Activated CD4-positive, alpha-beta T cell treated with anti-CD3 and anti-CD28 coated beads, Interleukin-2, amount 50 U/mL, for 48 hours (primary cell): Measurements from ENCODE around the gene SAMMSON.

ENCODE experiments used
- DNase-seq, 2 experiments: peaks; one replicate each; pipeline ENCODE4 v3.0.0-alpha.2; 2020

SAMMSON gene

DNA sequence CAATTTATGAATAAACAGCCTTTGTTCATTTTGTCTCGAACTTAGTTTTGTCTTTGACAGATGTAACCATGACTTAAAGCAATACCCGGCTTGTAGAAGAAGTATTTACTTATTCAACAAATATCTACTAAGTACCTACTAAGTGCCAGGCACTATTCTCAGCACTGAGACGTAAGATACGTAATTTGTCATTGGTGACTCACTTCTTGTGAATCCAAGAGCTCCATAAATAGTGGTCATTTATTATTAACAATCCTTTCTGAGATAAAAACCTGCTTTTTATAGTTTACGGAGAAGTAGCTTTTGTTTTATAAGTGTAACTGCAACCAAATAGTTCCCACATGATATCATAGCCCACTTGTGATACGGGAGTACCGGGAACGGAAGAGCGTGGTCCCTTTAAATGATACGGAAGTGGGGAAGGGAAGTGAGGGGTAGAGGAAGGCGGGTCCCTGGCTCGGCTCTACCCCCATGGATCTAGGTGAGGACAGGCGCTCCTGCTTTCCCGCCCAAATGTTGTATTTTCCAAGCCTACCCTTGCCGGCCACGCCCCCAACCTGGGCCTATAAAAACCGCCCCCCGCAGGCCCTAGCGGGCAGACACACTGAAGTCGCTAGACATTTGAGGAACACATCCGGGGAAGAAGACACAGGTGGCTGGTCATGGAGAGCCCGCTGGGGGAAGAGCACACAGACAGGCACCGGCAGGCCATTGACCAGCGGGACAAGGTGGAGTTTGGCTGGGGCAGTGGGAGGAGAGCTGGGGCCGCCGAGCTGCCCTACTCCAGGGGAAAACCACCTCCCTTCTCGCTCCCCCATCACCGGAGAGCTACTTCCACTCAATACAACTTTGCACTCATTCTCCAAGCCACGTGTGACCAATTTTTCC is at the start of gene SAMMSON:
Gene SAMMSON, plus strand, starts transcription at position 594 of the 888 bp plus-strand sequence.
- DNase-seq = no peak

DNA sequence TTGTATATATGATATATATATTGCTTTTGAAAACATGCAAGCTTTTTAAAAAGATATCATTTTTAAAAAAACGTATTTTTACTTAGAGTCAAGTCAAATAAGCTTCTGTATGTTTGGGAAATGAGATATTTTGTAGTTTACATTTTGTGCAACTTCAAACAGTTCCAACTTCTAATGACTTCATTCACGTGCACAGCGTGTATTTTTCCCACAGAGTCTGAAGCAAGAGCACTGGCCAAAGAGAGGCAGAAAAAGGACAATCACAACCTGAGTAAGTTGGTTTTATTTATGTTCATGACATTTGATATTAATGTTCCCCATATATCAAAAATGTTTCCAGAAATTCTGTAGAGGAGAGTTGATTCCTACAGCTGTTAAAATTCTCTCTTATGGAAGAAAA is 47.9 kb upstream of the SAMMSON start:
- DNase-seq = no peak

DNA sequence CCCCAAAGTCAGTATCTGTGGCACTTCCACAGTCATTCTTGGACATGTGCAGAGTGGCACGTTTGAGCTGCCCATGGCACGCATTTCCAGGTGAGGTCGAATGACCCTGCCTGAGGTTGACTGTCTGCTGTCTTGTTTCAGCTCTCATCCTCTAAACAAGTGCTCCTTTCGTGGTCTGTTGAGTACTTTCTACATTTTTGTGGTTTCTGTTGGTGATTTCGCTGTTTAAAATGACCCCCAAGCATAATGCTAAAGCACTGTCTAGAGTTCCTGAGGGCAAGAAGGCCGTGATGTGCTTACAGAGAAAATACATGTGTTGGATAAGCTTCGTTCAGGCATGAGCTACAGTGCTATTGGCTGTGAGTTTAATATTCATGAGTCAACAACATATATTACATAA is 40.0 kb upstream of the SAMMSON start:
- no peak for DNase-seq

DNA sequence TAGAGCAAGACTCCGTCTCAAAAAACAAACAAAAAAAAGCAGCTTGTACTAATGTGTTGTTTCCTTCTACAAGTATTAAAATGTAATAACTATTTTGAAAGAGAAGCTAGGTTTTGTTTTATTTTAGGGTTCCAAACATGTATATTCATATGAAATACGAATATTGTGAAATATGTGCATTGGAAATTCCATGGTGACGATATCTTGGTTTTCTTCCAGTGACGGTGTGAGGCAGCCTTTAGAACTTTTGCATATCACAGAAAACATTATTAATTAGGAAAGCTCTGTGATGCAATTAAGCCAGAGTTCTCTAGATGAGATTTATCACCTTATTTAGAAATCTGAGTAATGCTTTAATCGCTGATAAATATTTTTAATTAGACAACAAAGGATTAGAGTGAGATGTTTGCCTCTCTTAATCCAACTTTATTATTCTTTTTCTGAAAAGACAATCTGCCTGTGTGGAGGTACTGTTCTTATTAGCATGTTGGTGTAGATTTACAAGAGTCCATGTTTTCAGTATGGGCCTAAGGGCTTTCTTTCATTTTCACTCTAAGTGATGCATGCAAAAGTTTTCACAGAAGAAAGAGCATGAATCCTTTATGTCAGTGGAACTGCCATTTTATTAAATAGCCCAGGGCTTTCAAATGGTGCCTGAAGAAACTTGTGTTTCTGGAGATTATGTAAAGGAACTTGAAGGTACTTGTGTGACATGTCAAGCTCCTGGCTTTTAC is 37.7 kb upstream of the SAMMSON start:
- no peak for DNase-seq

DNA sequence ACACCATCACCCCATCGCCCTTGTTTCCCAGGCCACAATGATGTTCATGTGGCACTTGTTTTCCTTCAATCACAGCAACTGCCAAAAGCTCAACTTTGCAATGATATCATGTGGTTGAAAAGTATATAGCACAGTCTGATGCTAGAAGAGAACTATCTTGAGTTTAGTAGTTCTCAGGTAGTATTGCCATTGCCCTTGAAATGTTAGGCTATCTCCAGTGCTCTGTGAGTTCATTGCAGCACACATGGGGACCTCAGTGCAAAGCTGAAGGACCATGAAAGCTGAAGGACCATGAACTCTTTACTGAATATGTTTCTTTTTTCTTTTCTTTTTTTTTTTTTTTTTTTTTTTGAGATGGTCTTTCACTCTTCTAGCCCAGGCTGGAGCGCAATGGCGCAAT is 35.9 kb upstream of the SAMMSON start:
- DNase-seq = no peak

DNA sequence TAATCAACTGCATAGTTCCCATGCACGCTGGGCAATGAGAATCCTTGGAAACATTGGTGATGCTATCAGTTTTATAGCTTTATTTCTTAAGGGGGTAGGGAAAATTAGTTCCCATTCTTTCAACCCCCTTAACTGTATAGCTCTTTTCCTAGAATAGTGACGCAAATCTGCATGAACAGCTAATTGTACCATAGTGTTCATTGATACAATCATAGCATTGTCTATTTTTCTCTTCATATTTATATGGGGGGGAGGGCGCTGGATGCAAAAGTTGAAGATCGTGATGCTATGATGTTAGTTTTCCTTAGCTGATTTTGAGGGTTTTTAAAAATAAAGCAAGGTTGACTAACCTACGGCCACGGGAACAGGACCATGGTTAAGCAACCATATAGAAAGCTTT is 32.4 kb upstream of the SAMMSON start:
- no peak for DNase-seq

DNA sequence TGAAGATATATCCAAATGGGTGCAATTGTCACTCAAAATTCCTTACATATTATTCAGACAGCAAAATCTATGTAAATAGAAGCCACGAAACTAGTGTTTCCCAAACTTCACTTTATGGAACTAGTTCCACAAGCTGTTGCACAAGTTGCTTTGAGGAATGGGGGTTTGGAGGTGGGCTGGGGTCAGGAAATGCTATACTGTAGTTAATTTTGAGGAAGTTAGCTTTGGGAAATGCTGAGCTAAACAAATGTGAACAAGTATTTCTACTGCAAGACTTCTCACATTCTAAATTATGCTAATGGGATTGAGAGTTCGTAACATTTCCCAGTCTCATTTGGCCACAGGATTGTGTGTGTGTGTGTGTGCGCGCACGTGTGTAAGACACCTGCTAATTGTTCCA is 28.7 kb upstream of the SAMMSON start:
- DNase-seq = no peak

DNA sequence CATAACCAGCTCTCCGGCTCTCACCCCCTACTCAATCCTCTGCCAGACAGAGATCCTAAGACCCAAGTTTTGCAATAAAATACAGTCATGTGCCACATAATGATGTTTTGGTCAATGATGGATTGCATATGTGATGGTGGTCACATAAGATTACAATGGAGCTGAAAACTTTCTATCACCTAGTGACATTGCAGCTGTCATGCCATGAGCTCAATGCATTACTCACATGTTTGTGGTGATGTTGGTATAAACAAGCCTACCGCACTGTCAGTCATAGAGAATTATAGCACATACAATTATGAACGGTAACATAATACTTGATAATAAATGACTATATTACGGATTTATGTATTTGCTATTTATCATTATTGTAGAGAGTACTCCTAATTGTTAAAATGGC is 26.9 kb upstream of the SAMMSON start:
- no peak for DNase-seq

DNA sequence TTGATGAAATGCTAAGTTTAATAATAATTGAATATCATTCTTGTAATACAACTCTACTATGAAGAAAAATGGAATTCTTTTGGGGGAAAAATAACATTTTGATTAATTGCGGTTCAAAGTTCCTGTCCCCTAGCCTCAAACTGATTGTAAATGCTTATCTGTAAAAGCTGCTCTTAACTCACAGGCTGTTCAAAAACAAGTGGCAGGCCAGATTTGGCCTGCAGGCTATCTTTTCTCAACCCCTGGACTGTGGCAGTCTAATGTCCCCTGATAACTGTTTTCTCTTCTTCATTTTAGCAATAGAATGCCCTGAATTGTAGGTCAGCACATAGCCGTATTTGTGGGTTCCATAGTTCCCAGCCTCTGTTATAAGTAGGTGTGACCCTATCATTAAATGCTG is 23.5 kb upstream of the SAMMSON start:
- DNase-seq = no peak

DNA sequence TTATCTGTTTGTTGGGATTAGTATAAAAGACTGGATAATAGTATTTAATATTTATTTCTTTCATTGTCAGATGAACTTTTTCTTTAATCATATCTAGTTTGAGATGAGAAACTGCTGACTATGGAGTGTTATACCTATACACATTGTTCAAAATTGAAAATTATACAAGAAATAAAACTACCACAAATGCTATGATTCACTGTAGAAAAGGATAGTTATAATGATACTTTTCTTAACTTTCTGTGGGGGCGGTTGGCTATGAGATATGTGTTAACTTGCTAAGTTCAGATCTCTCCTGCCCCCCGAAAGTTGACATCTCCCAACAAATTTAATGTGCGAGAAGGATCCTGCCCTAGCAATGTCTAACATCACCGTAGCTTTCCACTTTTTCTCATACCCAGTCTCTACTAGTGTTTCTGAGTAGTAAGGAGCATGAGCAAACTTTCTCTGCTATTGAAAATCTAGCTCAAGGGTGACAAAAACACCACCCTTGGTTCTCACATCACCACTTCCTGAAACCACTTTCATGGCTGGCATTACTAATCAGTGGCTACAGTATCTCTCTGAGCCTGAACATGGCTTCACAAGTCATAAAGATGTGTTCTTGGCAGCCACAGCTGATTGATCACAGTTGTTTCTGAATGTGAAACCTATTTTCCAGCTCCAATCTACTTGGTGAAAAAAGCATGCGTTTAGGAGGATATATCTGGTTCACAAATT is 15.8 kb upstream of the SAMMSON start:
- DNase-seq = no peak

DNA sequence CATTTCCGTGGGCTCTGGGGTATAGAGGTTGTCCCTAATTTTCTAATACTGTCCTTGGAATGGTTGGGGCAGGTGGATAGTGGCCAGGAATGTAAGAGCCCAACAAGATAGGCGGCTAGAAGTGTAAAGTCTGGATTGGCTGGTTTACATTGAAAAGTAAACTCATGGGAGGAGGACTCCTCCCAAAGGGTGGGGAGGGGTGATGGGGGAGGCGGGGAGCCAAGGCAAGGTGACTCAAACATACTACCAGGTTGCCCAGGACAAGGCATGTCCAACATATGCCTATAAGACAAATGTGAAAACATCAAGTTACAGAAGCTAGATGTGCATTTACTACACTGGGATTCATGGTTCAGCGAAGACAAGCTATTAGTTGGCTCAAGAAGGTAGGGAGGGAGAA is 14.3 kb upstream of the SAMMSON start:
- DNase-seq = no peak

DNA sequence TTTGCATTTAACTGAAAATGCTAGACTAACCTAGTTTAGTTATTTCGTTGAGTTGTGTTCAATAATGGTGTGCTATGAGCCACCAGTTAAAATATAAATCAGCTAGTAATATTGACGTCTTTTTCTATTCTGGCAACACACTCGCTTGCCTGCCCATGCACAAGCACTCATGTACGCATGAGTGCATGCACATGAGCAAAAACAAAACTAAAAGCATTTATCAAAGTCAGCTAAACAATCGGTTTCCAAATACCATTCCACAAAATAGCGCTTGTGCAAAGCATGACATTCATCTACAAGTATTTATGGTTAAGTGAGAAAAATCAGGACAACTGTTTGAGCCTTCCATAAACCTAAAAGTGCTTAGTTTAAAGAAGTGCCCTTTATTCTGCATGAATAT is 13.1 kb upstream of the SAMMSON start:
- no peak for DNase-seq

DNA sequence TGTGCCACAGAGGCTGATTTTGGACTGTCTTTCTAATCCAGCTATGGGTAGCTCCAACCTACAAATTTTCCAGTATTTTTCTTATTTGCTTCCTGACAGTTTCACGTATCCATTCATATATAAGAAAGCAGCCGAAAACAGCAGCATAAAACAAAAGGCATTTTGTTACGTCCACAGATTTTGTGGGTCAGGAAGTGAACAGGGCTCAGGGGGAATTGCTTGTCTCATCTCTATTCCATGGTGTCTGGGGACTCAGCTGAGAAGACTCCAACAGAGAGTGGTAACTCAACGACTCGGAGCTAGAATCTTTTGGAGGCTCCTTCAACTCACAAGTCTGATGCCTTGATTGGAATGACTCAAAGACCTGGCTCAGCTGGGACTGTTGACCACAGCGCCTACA is 11.7 kb upstream of the SAMMSON start:
- no peak for DNase-seq

DNA sequence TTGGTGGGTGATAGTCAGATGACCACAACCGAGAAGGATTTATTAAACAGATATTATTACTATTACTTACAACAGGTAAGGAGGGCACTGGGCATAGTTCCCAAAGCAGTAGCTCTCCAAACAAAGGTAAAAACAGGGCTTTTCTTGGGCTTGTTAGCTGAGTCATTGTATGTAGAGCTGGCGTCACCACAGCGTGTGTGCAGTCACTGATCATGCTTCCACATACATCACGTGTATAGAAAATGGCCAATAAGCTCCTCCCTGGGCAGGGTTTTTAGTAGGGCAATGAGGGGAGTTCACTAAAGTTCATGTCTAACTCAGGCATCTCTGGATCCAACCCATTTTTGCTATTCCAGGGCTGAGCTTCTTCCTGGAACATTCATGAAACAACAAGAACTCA is 5.8 kb upstream of the SAMMSON start:
- DNase-seq = no peak

DNA sequence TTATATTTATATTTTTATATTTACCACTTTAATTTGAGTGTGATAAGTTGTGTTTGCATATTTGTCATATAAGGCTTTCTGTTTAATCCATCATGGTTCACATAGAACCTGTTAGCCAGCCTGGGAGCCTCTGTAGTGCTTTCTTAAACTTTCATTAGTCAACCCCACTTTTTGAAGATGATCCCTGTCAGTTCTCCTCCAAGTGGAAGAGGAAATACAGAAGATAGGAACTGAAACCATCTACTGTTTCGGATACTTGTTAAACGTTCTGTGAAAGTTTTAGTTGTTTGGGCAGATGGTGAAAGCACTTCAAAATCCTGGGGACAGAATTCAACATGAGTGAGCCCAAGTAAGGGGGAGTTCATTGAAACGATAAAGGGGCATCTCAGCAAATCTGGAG is 4.6 kb upstream of the SAMMSON start:
- no peak for DNase-seq

DNA sequence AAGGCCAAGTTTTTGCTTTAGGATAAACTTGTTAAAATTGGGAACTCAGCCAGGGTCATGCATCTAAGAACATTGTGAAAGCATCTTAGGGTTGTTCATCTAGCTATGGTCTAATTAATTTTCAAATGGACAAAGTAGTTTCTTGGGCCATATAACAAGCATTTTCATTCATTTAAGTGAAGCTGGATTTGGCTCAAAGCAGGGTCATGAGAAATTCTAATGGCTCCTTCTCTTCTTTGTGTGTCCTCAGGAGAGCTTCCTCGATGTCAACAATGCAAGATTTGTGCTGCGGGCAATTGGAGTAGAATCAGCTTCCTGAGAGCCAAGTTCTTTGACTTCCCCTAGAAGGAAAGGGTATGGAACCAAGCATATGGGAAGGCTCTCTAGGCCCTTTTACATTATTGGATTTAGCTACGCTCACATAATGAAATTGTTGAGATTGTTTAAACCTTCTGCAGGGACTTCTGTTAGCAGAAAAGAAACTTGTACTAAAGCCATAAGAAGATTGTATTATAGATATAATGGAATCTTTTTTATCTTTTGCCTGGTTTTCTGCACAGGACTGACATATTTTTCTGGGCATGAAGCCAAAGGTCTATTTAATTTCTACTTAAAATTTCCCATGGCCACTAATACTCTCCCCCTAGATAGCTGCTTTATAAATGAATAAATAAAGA is 1.8 kb upstream of the SAMMSON start:
- DNase-seq = no peak

DNA sequence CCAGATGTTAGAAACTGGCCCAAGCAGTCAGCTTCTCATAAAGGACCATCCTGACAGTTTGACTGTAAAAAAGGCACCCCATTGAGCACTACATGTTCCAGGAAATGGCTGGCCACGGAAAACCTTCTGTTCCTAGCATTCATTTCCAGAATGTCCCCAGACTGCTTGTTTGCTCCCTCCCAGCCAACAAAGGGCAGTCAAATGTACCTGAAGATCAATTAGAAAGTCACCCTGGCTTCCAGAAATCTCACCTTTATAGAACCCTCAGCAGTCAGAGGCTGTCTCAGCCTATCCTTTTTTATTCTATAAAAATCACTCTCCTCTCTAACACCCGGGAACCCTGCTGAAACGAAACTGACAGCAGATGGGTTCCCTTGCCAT is 784 bp upstream of the SAMMSON start:
- DNase-seq = no peak

DNA sequence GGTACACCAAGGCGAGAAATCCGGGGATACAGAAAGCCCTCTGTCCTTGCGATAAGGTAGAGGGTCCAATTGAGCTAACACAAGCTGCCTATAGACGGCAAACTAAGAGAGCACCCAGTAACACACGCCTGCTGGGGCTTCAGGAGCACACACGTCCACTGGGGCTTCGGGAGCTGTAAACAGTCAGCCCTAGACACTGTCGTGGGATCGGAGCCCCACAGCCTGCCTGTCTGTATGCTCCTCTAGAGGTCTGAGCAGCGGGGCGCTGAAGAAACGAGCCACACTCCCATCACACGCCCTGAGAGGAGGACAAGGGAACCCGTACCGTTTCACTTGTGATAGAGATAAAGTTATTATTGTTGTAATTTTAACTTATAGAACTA is 486 bp downstream of the SAMMSON start:
- no peak for DNase-seq

DNA sequence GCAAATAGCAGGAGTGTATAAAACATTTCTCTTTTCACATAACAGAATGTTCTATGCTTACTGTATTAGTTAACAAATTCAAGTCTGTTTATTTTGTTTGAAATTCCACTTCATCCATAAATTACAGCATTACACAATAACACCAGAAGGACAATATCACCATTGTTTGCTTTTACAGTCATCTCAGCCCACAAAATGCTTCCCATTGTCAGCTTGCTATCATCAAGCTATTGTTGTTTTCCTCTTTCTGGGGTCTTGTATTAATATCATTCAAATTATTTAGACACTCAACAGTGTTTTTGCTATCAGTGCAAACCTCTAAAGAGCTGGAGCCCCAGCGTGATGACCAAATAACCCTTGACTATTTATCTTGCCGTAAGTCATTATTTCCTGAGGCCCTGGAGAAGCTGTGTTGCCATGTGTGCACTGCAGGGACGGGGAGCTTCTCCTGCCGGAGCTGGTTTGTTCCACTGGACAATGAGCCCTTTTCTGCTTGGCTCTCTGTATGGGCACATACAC is 1.1 kb downstream of the SAMMSON start:
- DNase-seq = no peak

DNA sequence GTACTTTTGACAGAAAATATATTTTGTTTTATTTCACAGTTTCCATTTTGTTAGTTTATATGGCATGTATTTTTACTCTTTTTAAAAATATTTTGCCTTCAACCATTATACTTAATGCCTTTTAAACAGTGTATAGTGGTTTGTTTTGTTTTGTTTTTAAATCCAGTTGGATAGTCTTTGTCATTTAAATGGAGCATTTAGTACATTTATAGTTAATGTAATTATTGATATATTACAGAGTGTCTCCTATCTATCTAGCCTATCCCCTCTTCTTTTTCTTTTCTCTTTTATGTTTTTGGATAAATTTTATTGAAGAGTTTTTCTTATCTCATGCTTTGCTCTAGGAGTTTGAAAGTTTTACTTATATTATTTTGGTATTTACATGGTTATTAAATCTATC is 3.6 kb downstream of the SAMMSON start:
- no peak for DNase-seq

DNA sequence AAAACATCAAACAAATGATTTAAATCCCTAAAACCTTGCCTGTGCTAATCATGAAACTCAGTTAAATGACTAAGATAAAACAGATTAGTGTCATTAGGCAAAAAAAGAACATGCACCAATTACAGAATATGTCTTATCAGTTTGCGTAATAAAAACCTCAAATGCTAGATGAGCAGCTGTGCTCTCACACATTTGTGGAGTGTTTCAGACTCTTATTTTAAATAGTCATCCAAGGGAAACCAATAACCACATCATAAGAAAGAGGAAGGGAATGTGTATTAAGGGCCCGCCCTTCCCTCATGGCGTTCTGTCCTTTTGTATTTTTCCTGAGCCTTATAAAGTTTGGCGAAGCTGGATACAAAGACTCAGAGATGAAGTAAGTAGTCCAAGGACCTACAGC is 6.6 kb downstream of the SAMMSON start:
- DNase-seq = no peak

DNA sequence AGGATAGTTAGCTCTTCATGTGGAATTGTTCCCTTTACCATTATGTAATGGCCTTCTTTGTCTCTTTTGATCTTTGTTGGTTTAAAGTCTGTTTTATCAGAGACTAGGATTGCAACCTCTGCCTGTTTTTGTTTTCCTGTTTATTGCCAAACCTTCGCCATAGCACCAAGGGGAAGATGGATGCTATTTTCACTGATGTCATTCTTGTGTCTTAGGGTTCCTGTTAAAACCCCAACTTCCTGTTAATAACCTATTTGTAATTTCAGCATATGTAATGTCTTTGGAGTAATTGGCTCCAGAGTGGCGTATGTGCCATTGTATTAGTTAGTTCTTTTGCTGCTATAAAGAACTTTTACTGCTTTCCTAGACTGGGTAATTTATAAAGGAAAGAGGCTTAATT is 10.8 kb downstream of the SAMMSON start:
- DNase-seq = no peak

DNA sequence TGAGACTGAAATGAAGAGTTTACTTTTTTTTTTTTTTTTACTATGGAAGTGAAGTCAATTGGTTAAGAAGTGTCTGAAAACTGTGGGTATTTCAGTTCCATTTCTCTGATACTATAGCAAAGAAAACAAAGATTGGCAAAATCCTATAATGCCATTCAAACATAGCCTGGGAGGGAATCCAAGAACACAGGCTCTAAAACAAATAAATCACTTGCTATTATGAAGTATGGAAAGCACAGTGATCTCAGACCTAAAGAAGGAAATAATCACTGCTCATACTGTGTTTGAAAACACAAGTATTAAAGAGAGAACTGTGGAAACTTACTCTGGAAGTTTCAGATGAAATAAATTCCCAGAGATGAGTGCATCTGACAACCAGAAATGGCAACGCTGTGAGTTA is 12.0 kb downstream of the SAMMSON start:
- no peak for DNase-seq
